HG03139 (cell line): ENCODE measurements around the gene NT5M.
"Not testable (repeated sequence)": the region's sequence is repeated elsewhere in the genome, so short reads cannot be mapped to it uniquely, and the experiment has no call there.

Source experiments
- ATAC-seq: cut with Tn5 transposase; IDR thresholded peaks from one replicate; pipeline ENCODE4 v1.9.1; 2021; ENCODE audit not compliant: unreplicated experiment

Gene NT5M

GRCh38 chr17:17370711-17371110 lies 67.5 kb downstream of the NT5M start:
- ATAC-seq = no peak

- no peak for ATAC-seq
Measured at GRCh38 chr17:17372856-17373520, 69.8 kb downstream of the NT5M start.

GRCh38 chr17:17375841-17376240 lies 72.7 kb downstream of the NT5M start:
- ATAC-seq = no peak

GRCh38 chr17:17376362-17376761 lies 73.2 kb downstream of the NT5M start:
- no peak for ATAC-seq

- no peak for ATAC-seq
Measured at GRCh38 chr17:17377071-17377967, 74.1 kb downstream of the NT5M start.

GRCh38 chr17:17379197-17379991 lies 76.2 kb downstream of the NT5M start:
- no peak for ATAC-seq

- no peak for ATAC-seq
Measured at GRCh38 chr17:17380145-17380925, 77.2 kb downstream of the NT5M start.

GRCh38 chr17:17381446-17382064 lies 78.4 kb downstream of the NT5M start:
- ATAC-seq = no peak

GRCh38 chr17:17382065-17382459 lies 78.9 kb downstream of the NT5M start:
- ATAC-seq = no peak

- ATAC-seq = no peak
Measured at GRCh38 chr17:17382971-17383370, 79.8 kb downstream of the NT5M start.

- not testable (repeated sequence) for ATAC-seq
Measured at GRCh38 chr17:17383431-17384290, 80.5 kb downstream of the NT5M start.

GRCh38 chr17:17384291-17384615 lies 81.1 kb downstream of the NT5M start:
- ATAC-seq = no peak

GRCh38 chr17:17384961-17385360 lies 81.8 kb downstream of the NT5M start:
- ATAC-seq = no peak

- ATAC-seq = no peak
Measured at GRCh38 chr17:17385491-17385890, 82.3 kb downstream of the NT5M start.

- no peak for ATAC-seq
Measured at GRCh38 chr17:17386094-17386800, 83.1 kb downstream of the NT5M start.

GRCh38 chr17:17387017-17387497 lies 83.9 kb downstream of the NT5M start:
- no peak for ATAC-seq

GRCh38 chr17:17387498-17388362 lies 84.6 kb downstream of the NT5M start:
- ATAC-seq = no peak
